Head of caudate nucleus (tissue), 42 donors: Measurements from ENCODE around the gene KIAA1671.
A peak's percentile ranks its signal among the peaks of the same experiment; 100 is the strongest.

ENCODE experiments used
- DNase-seq, 42 donors: peaks; one replicate each; pipeline versions ENCODE4 v3.0.0 to v3.0.0-alpha.2; 2020 to 2021; ENCODE audit warnings: mixed read lengths in 7 of 42
- intact Hi-C: fragments of 100-400 bp; cut with DNase I; formaldehyde crosslinking; loops from one replicate; pipeline ENCODE4 v1.15.0; 2022

The KIAA1671 gene

DNA sequence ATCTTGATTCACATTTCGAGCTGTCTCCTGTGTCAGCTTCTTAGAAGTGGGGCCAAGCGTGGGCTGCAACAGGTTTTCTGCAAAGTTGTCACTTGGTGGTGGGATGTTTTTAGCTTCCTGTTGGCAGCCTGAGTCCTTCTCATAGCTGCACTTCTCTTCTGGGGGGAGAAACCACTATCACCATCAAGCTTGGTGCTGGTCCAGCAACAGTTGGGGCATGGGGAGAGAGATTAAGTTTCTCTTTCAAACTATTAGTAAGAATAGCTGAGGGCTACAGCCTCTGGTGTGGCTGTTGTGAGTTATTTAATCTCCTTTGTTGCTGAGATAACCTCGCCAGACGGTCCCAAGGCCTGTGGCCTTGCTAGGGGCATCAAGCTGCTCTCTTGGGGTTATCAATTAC, 123.8 kb downstream of the KIAA1671 start:
- intact Hi-C loops: no loop called here
- DNase-seq: no peak

DNA sequence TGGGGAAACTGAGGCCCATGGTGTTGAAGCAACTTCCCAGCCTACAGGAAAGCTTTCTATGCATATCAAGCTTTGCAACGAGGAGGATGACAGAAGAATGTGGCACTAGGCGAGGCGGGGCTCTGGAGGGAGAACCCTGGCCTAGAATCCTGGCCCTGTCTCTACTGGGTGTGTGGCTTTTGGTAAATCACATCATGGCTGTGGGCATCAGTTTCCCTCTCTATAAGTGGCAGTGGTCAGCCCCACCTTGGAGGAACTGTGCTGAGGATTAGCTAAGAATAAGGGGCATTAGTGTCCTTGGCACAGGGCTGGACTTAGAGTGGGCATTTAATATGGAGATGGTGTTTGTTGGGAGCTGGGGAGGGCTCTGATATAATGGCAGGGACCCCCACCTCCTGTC, 124.5 kb downstream of the KIAA1671 start:
- DNase-seq: no peak
- intact Hi-C loops: no loop called here

DNA sequence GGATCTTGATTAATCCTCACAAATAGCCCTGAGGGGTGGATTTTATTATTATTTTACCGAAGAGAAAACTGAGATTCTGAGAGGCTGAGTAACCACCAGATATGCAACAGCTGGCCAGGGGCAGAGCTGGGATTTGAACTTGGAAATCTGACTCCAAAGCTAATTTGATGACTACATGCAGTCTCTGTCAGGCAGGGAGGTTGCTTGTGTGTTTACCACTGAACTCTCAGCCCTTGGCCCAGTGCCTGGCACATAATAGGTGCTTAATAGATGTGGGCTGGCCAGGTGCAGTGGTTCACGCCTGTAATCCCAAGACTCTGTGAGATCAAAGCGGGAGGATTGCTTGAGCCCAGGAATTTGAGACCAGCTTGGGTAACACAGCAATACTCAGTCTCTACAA, 125.4 kb downstream of the KIAA1671 start:
- intact Hi-C loops: no loop called here

DNA sequence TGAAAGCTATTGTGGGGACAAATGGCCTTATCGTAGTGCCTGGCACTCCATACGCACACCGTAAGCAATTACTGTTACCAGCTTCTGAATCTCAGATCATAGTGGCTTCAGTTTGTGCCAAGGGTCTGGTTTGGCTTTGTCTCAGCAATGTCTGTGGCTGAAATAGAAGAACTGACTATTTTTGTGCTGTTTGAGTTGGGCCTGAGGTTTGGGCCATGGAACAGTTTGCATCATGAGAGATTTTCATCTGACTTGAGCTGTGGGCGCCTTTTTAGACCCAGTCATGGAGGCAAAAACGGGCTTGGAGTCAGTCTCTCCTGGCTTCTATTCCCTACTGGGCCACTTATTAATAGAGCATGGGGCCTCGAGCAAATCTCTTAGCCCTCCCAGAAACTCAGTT, 126.1 kb downstream of the KIAA1671 start:
- intact Hi-C loops: no loop called here
- DNase-seq: no peak

More for the DNA sequence above, 125.4 kb downstream of the KIAA1671 start:
- DNase-seq: no peak

DNA sequence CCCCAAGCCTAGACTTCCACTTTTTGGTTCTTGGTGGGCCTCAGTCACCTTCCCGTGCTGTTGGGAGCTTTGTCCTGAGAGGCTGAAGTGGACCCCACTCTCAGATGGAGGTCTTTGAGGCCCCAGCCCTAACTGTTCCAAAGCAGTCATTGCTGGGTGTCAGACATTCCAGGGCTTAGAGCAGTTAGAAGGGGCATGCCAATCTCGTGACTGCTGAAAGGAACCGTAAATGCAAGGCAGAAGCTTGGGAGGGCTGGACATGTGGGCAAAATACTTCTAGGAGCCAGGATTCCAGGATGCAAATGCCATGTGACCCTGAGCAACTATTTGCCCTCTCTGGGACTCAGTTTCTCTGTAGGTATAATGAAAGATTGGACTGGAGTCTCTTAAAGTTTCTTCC, 128.3 kb downstream of the KIAA1671 start:
- intact Hi-C loops: no loop called here
- DNase-seq: no peak

DNA sequence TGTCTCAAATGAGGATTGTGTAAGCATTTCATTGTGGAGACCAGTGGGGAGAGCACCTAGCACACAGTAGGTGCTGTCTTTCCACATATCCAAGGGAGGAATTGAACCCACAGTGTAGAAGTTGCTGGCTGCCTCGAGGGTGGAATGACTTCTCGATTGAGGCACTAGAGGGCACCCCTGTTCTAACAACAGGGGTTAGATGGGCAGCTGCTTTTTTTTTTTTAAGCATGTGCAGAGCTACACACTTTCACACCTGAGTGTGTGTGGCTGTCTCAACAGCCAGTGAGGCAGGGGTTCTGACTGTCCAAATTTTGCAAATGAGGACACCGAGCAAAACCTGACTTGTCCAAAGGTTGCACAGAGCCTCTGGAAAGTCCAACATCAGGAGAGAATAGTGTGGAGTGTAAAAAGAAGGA, 128.9 kb downstream of the KIAA1671 start:
- intact Hi-C loops: no loop called here

DNA sequence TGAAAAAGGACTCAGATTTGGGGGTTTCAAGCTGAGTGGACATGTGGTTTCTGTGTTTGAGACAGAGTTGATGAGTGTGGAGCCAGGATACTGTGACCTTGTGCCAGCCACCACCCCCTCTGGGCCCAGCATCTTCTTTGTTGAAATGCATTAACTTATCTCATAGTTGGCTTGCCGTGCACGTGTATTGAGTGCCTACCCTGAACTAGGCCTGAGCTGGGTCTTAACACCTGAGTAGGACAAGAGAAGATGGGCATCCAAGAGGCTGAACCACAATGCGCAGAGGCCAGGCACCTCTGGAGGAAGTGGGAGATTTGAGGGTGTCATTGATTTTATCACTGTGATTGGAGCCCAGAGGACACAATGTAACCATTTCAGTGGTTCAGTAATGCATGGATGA, 129.6 kb downstream of the KIAA1671 start:
- intact Hi-C loops: no loop called here
- DNase-seq: no peak

More for the DNA sequence above, 128.9 kb downstream of the KIAA1671 start:
- DNase-seq: peak in 29 of 42 donors; percentile 5 to 64 (median 42)

DNA sequence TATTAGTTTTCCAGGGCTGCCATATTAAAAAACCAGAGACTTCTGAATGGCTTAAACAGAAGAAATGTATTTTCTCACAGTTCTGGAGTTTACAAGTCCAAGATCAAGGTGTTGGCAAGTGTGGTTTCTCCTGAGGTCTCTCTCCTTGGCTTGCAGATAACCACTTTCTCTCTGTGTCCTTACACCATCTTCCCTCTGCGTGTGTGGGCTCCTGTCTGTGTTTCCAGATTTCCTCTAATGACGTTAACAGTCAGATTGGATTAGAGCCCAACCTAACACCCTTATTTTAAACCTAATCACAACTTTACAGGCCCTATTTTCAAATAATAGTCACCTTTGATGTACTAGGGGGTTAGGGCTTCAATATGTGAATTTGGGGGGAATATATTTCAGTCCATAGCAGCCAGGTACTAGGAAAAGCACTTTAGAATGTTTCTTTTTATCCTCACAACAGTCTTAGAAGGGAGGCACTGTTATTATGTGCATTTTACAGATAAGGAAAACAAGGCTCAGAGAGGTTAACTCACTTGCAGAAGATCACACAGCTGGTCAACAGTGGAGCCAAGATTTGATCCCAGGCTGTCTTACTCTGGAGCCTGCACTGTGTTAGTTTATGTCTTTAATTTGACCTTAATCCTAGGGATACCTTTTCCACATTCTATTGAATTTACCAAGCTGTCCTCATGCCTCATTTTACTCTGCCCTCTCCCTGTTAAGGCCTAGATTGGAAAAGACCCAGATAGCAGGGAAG, 130.7 kb downstream of the KIAA1671 start:
- intact Hi-C loops: no loop called here
- DNase-seq: no peak

DNA sequence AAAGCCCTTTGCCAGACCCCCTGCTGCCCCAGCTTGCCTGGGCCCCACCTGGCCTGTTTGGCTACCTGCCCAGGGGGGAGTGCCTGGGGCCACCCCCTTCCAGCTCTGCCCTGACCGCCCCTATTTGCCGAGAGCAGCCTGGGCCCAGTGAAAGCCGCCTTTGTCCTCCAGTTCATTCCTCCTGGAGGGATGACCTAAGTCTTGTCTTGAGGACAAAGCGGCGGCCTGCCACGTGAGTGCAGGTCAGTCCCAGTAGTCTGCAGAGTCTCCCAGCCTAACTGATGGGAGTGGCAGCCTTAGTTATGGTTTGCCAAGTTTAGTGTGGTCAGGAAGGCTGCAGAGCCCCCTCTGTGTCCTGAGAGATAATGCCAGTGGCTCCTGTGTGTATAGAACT, 131.3 kb downstream of the KIAA1671 start:
- intact Hi-C loops: no loop called here
- DNase-seq: peak in 23 of 42 donors; percentile 5 to 66 (median 30)

DNA sequence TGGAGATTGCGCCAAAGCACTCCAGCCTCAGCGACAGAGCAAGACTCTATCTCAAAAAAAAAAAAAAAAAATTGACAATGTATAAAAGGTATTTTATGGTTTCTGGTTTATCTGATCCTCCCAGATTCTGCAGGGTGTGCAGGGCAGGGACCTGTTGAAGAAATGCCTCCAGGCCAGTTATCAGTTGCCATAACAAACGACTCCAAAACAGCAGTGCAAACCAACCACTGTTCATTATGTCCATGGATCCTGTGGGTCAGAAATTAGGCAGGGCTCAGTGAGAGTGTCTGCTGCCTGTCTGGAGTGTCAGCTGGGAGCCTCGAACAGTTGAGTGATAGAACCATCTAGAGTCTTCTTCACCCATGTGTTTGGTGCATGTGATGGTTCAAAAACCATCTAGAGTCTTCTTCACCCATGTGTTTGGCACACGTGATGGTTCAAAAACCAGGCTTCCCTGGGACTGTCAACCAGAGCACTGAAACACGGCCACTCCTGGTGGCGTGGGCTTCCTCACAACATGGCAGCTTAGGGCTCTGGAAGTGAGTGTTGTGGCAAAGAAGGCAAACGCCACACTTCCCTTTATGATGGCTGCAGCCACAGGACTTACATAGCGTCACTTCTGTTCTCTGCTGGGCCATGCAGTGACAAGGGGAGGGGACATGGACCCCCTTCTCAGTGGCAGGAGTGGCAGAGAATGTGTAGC, 132.0 kb downstream of the KIAA1671 start:
- intact Hi-C loops: no loop called here
- no peak for DNase-seq

DNA sequence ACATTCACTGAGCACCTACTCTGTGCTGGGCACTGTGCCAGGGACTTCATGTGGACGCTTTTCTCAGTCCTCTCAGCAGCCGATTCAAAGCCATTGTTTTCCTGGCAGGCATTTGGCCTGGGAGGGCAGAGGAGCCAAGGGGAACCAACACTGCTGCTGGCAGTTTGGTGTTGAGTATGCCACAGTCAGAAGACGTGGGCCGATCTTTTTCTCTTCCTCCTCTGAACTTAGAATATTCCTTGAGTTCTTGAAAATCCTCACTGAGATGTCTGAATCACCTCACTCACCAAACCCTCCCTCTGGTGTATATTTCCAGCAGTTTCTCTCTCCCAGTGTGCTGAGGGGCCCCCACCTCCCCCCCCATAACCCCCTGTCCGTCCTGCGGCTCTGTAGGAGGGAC, 132.6 kb downstream of the KIAA1671 start:
- DNase-seq: peak in 14 of 42 donors; percentile 3 to 72 (median 40)
- intact Hi-C loops: no loop called here

DNA sequence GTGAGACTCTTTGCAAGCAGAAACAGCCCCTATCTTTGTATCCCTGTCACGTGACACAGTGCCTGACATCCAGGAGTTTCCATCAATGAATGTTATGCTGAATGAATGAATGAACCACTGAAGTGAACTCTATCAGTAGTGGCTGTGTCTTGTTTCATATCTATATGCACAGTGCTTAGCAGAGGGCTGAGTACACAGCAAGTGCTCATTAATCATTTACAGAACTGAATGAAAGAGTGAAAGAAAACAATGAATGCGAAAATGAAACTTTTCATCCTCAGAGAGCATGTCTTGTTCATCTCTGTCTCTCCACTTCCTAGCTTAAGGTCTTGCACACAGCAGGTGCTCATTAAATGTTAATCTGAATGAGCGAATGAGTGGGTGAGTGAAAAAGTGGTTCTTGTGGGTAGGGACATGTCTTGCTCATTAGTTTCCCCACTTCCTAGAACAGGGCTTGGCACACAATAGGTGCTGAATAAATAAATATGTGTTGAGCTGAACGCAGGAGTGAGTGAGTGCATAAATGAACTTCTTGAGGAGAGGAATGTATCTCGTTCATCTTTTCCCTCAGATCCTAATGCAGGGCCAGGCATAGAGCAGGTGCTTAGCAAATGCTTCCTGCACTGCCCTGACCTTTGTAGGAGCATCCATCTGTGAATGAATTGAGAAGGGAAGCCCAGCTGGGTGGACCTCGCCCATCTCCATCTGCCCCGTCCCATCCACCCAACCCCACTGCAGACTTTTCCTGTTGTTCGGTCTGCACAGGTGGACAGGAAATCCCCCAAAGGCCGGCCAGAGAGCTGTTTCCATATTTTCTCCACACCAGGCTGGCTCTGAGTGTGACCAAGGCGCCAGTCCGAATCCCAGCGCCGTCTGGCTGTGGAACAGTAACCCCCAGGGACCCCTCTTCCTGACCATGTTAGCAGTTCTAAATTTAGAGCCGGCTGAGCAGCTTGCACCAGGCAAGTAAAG, 133.7 kb downstream of the KIAA1671 start:
- DNase-seq: no peak
- intact Hi-C loops: no loop called here

DNA sequence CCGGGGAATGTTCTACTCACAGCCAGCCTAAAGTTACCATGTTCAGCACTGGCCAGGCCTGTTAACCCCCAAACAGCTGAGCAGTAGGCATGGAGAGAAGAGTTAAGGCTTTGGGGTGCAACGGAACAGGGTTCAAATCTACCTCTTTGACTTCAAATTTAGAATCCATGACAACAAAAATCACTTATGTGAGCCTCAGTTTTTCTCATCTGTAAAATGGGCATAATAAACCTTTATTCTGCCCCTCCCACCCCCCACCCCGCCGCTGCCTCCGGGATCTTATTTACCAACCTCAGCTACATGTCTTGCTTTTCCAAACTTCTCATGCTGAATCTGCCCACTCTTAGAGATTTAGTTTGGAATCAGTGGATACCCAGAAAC, 134.4 kb downstream of the KIAA1671 start:
- DNase-seq: no peak
- intact Hi-C loops: no loop called here

DNA sequence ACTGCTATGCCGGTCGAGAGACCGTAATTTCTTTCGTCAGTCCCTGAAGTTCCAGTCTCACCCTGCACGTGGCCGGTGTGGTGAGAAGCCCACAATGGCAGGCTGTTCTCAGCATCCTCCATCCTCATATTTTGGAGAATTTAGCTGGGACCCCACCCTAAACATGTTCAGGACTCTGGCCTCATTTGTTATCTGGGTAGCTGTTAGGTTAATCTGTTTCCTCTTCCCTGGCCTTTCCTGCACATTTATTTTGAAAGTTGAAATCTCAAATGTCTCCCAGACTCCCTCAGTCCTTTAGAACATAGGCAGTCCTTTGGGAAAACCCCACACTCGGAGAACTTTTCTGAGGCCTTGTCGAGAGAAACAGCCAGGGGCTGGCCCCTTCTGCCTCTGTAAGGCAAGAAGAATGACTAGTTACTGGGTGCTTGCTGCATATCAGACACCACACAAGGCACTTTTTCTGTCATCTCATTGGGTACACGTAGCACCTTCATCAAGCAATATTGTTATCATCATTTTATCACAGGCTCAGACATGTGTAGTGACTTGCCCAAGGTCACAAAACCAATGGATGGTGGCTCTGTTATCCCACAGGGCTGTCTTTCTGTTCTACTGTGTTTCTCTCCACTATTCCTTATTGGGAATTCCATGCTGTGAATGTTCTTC, 137.8 kb downstream of the KIAA1671 start:
- DNase-seq: no peak
- intact Hi-C loops: no loop called here

DNA sequence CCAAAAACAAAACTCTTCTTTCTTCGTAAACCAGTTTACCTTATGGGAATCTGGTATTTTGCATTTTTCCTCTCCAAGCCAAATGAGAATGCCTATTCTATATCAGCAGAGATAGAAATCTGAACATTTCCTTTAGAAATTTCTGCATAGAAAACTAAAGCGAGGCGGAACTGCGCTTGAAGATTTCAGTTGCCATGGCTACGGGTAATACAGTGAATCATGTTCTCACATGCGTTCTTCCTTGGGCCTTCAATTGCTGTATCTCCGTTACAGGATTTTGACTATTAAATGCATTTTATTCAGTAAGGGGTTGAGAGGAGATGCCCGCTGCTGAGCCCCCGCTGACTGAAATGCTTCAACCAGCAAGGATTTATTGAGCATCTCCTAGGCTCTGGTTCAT, 138.9 kb downstream of the KIAA1671 start:
- intact Hi-C loops: no loop called here
- peak in 31 of 42 donors; percentile 22 to 82 (median 57) for DNase-seq

DNA sequence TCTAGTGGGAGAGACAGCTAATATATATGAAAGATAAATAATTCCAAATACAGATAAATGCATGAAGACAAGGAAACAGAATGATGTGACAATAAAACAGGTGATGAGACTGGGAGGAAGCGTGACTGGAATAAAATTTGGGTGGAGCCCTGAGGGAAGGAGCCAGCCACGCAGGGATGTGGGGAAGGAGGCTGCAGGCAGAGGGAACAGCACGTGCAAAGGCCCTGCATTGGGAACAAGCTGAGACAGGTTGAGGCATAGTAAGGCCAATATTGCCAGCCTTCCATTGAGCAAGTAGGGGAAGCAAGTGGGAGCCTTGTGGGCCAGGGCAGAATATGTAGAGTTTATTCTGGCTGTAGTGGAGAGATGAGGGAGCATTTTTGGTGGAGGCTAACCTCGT, 139.6 kb downstream of the KIAA1671 start:
- peak in 31 of 42 donors; percentile 9 to 73 (median 41) for DNase-seq
- intact Hi-C loops: no loop called here

DNA sequence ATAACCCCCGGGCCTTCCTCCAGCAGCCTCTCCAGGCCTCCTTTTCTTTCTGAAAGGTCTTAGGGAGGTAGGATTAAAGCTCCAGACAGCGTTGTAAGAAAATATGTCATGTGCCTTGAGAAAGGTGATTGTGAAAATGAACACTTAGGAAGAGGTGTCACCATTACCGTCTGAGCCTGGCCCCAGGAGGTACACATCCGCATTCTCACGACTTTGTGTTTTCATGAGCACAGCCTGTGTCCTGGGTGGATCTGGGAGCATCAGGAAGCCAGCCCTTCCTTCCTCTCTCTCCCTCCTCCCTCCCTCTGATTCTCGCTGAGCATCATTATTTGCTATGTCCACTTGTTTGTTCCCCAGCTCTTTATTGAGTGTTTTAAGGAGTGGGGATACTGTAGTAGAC, 142.1 kb downstream of the KIAA1671 start:
- no peak for DNase-seq
- intact Hi-C loops: no loop called here

DNA sequence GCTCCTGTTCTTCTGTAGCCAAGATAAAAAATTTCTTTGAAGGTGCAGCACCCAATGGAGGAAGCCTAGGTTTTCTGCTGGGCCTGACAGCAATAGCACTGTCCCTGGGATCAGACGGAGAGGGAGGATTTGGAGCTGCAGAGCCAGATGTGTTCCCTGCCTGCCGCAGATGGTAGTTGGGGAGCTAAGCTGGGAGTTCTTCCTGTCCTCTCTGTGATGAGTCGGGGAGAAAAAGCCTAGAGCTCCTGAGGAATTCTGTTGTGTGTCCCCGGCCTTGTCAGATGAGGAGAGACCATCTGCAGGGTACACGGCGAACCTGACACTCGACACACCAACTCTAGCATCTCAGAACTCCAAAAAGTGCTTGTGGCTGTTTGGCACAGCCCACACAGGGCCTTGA, 143.4 kb downstream of the KIAA1671 start:
- DNase-seq: no peak
- intact Hi-C loops: no loop called here
